SJCRH30 (cell line): ENCODE data around the gene RNF149. TPM values are rescaled to one million over a fixed set of nuclear protein-coding genes. Genes with fewer than 3 reads are reported as not detected.
"Not testable (repeated sequence)": the region's sequence is repeated elsewhere in the genome, so short reads cannot be mapped to it uniquely, and the experiment has no call there.

Experiments
- DNase-seq, 2 experiments: peaks; one replicate each; pipeline ENCODE4 v3.0.0-alpha.2; 2015 to 2020
- H3K27ac ChIP-seq: fragments of 250-450 bp; sonication (Bioruptor Pico); 2 replicates; pipeline ENCODE4 v1.5.1; 2020; ENCODE audit warnings: mild to moderate bottlenecking, moderate library complexity
- H3K27me3 ChIP-seq: fragments of 250-450 bp; sonication (Bioruptor Pico); 2 replicates; pipeline ENCODE4 v1.5.1; 2020; ENCODE audit warnings: mild to moderate bottlenecking, moderate library complexity
- H3K36me3 ChIP-seq: fragments of 250-450 bp; sonication (Bioruptor Pico); 2 replicates; pipeline ENCODE4 v1.5.1; 2020; ENCODE audit warnings: mild to moderate bottlenecking, moderate library complexity
- H3K4me1 ChIP-seq: fragments of 250-450 bp; sonication (Bioruptor Pico); 2 replicates; pipeline ENCODE4 v1.5.1; 2020; ENCODE audit warnings: mild to moderate bottlenecking, moderate library complexity
- H3K4me3 ChIP-seq: fragments of 250-450 bp; sonication (Bioruptor Pico); 2 replicates; pipeline ENCODE4 v1.5.1; 2020; ENCODE audit warnings: mild to moderate bottlenecking, moderate library complexity
- H3K9me3 ChIP-seq: fragments of 250-450 bp; sonication (Bioruptor Pico); replicated peaks from 2 replicates; pipeline ENCODE4 v1.5.1; 2020; ENCODE audit warnings: mild to moderate bottlenecking, moderate library complexity
- total RNA-seq: library from RNA; depleted of rRNA; stranded (reverse); fragments of >200 nt; shearing (Covaris generic); gene quantifications from 2 replicates; pipeline ENCODE4 v1.2.3, GENCODE V29; 2014

The RNF149 gene
- total RNA-seq, 1 experiment from 2014 or later = 33.3 TPM

GRCh38 chr2:101249826-101250225 is 58.7 kb downstream of the RNF149 start:
- H3K27ac ChIP-seq = no peak overlapping the region
- H3K9me3 ChIP-seq = no peaks in the 10 kb centered on the region
- H3K27me3 ChIP-seq = no peaks in the 10 kb centered on the region
- no peak for DNase-seq
- no peaks in the 10 kb centered on the region for H3K36me3 ChIP-seq
- H3K4me3 ChIP-seq = no peak overlapping the region
- peaks cover 4% of the 10 kb centered on the region for H3K4me1 ChIP-seq

- H3K4me3 ChIP-seq, H3K27ac ChIP-seq, DNase-seq, H3K27me3 ChIP-seq, H3K4me1 ChIP-seq, H3K36me3 ChIP-seq, H3K9me3 ChIP-seq: not testable (repeated sequence)
Measured at GRCh38 chr2:101248756-101249155, 59.7 kb downstream of the RNF149 start.

- not testable (repeated sequence) for H3K27ac ChIP-seq, H3K27me3 ChIP-seq, H3K36me3 ChIP-seq, H3K4me1 ChIP-seq, DNase-seq, H3K4me3 ChIP-seq, H3K9me3 ChIP-seq
Measured at GRCh38 chr2:101245468-101245867, 63.0 kb downstream of the RNF149 start.

- not testable (repeated sequence) for H3K4me3 ChIP-seq, H3K36me3 ChIP-seq
Measured at GRCh38 chr2:101244899-101245298, 63.6 kb downstream of the RNF149 start.

DNA sequence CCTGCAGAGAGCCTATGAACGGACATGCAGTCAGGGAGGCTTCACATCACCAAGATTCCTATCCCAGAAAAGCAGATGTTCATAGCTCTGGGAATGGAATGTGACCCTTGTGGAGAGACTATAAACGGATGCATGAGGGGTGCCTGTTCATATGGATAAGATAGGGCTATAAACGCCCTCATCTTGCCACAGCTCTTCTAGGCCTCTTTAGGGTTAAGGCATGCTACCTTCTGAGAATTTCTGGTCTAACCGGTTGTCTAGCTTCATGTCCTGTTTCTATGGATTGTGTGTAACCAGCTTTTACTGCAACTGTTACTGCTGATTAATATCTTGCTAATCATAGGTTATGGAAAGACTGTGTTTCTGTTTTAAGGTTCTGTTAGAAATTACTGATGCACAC is 64.1 kb downstream of the RNF149 start:
- not testable (repeated sequence) for H3K4me3 ChIP-seq, H3K27me3 ChIP-seq, H3K27ac ChIP-seq, H3K36me3 ChIP-seq, DNase-seq, H3K4me1 ChIP-seq, H3K9me3 ChIP-seq

More at GRCh38 chr2:101244899-101245298, 63.6 kb downstream of the RNF149 start:
- not testable (repeated sequence) for H3K27me3 ChIP-seq, H3K27ac ChIP-seq, H3K4me1 ChIP-seq, H3K9me3 ChIP-seq, DNase-seq

- H3K27ac ChIP-seq = no peak overlapping the region
- DNase-seq = peak in 1 of 2 experiments; percentile 10
- H3K4me3 ChIP-seq = peak overlapping the region; percentile 6; the same call in 1 of the 2 replicates
Measured at GRCh38 chr2:101241158-101241557, 67.3 kb downstream of the RNF149 start.

GRCh38 chr2:101240694-101241093 is 67.8 kb downstream of the RNF149 start:
- not testable (repeated sequence) for H3K36me3 ChIP-seq, H3K27me3 ChIP-seq, H3K9me3 ChIP-seq, H3K27ac ChIP-seq, H3K4me1 ChIP-seq
- peak in 1 of 2 experiments; percentile 42 for DNase-seq
- peak overlapping the region; percentile 6; the same call in 1 of the 2 replicates for H3K4me3 ChIP-seq

More at GRCh38 chr2:101241158-101241557, 67.3 kb downstream of the RNF149 start:
- H3K4me1 ChIP-seq = no peaks in the 10 kb centered on the region
- no peaks in the 10 kb centered on the region for H3K36me3 ChIP-seq
- no peaks in the 10 kb centered on the region for H3K27me3 ChIP-seq
- no peaks in the 10 kb centered on the region for H3K9me3 ChIP-seq

- H3K4me3 ChIP-seq, DNase-seq, H3K9me3 ChIP-seq, H3K36me3 ChIP-seq, H3K27me3 ChIP-seq, H3K4me1 ChIP-seq, H3K27ac ChIP-seq: not testable (repeated sequence)
Measured at GRCh38 chr2:101239760-101240118, 68.8 kb downstream of the RNF149 start.

DNA sequence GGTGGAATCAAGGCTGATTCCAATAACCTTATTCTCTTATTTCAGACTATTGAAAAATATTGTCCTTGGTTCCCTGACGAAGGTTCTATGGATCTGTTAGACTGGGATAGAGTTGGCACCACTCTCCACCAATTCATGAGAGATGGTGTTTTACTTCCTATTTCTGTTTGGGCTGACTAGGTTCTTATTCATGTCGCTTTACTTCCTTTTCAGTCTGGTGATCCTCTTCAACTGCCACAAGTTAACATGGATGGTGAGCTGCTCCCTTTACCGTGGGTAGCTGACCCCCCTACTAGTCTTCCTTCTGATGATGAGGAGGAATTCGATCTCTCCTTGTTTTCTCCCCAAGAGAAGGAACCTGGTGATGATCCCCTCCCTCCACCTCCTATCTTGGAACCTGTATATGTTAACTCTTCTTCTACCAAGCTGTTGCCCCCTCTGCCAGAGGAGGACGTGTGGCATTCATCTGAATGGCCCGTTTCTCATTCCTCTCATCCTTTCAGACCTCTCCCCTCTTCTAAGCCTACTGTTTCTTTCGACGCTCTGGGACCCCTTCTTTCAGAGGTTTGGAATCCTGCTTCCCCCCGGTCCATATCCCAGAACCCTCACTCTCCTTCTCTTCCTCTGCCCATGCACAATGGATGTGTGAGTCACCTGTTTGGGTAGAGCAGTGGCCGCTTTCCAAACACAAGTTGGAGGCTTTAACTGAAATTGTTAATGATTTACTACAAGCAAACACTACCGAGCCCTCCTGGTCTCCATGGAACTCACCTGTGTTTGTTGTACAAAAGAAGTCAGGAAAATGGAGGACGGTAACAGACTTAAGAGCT is 69.4 kb downstream of the RNF149 start:
- no peaks in the 10 kb centered on the region for H3K36me3 ChIP-seq
- H3K4me3 ChIP-seq = no peak overlapping the region
- DNase-seq = no peak
- H3K27me3 ChIP-seq = no peaks in the 10 kb centered on the region
- no peaks in the 10 kb centered on the region for H3K4me1 ChIP-seq
- no peak overlapping the region for H3K27ac ChIP-seq
- no peaks in the 10 kb centered on the region for H3K9me3 ChIP-seq

- H3K36me3 ChIP-seq, H3K9me3 ChIP-seq, H3K4me3 ChIP-seq, H3K4me1 ChIP-seq, H3K27ac ChIP-seq, H3K27me3 ChIP-seq: not testable (repeated sequence)
- DNase-seq = peak in 1 of 2 experiments; percentile 38
Measured at GRCh38 chr2:101237944-101238343, 70.6 kb downstream of the RNF149 start.

DNA sequence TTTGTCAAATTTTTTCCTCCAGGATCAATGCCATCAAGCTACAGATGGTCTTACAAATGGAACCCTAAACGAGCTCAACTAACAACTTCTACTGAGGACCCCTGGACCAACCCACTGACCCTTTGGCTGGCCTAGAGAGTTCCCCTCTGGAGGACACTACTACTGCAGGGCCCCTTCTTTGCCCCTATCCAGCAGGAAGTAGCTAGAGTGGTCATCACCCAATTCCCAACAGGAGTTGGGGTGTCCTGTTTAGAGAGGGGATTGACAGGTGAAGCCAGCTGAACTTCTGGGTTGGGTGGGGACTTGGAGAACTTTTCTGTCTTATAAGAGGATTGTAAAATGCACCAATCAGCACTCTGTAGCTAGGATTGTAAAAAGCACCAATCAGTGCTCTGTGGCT is 72.5 kb downstream of the RNF149 start:
- H3K9me3 ChIP-seq, H3K27ac ChIP-seq, DNase-seq, H3K36me3 ChIP-seq, H3K4me3 ChIP-seq, H3K4me1 ChIP-seq, H3K27me3 ChIP-seq: not testable (repeated sequence)

GRCh38 chr2:101234169-101234938 is 74.1 kb downstream of the RNF149 start:
- H3K9me3 ChIP-seq = no peaks in the 10 kb centered on the region
- no peaks in the 10 kb centered on the region for H3K36me3 ChIP-seq
- H3K4me3 ChIP-seq = no peak overlapping the region
- no peak for DNase-seq
- no peaks in the 10 kb centered on the region for H3K27me3 ChIP-seq
- H3K27ac ChIP-seq = no peak overlapping the region
- no peaks in the 10 kb centered on the region for H3K4me1 ChIP-seq

DNA sequence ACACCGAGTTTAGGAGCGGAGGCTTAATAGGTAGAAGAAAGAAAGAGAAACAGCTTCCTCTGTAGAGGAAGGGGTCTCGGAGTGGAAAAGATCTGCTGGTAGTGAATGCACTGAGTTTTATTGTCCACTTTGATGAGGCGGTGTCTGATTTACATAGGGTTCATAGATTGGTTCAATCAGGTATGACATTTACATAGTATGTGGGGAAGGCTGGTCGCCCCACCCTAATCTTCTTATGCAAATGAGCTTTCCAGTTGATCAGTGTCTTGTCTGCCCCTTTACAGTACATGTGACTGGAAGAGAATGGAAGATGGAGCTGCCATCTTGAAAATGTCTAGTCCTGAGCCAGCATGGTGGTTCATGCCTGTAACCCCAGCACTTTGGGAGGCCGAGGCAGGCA is 75.7 kb downstream of the RNF149 start:
- no peaks in the 10 kb centered on the region for H3K36me3 ChIP-seq
- no peak overlapping the region for H3K27ac ChIP-seq
- DNase-seq = no peak
- no peaks in the 10 kb centered on the region for H3K27me3 ChIP-seq
- H3K4me3 ChIP-seq = no peak overlapping the region
- H3K9me3 ChIP-seq = no peaks in the 10 kb centered on the region
- H3K4me1 ChIP-seq = no peaks in the 10 kb centered on the region

DNA sequence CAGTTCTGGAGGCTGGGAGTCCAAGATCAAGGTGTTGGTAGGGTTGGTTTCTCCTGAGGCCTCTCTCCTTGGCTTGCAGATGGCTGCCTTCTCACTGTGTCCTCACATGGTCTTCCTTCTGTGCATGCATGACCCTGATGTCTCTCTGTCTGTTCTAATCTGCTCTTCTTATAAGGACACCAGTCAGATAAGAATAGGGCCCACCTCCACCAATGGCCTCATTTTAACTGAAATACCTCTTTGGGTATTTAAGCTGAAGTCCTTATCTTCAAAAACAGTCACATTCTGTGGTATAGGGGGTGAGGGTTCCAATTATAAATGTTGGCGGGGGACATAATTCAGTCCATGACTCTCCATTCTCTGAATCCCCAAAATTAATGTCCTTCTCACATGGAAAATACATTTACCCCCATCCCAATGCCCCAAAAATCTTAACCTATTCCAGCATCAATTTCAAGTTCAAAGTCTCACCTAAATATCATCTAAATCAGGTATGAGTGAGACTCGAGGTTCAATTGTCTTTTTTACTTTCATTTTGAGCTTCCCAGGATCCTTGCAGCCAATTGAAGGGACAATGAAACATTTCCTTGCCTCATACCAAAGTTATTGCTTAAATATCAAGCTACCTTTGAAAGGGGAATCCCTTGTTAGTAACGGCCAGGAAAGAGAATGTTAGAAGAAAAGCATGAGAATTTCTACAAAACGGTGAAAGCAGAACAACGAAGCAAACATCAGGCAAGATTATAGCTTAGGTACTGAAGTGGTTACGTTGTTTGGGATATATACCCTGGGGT is 76.4 kb downstream of the RNF149 start:
- no peak for DNase-seq
- Histone ChIP-seq H3K4me1 (no peaks in the 10 kb centered on the region), H3K4me3 (no peak overlapping the region), H3K27me3 (no peaks in the 10 kb centered on the region), H3K27ac (no peak overlapping the region), H3K9me3 (no peaks in the 10 kb centered on the region), H3K36me3 (no peaks in the 10 kb centered on the region)

GRCh38 chr2:101231240-101231639 is 77.3 kb downstream of the RNF149 start:
- no peak overlapping the region for H3K4me3 ChIP-seq
- H3K4me1 ChIP-seq = no peaks in the 10 kb centered on the region
- no peak for DNase-seq

More at GRCh38 chr2:101231240-101231639, 77.3 kb downstream of the RNF149 start:
- no peaks in the 10 kb centered on the region for H3K36me3 ChIP-seq
- no peaks in the 10 kb centered on the region for H3K27me3 ChIP-seq
- no peak overlapping the region for H3K27ac ChIP-seq
- no peaks in the 10 kb centered on the region for H3K9me3 ChIP-seq
